ENCODE measurements around the gene TCF25.
A peak's percentile ranks its signal among the peaks of the same experiment; 100 is the strongest.
"Not testable (repeated sequence)": the region's sequence is repeated elsewhere in the genome, so short reads cannot be mapped to it uniquely, and the experiment has no call there.

TCF25 gene

DNA sequence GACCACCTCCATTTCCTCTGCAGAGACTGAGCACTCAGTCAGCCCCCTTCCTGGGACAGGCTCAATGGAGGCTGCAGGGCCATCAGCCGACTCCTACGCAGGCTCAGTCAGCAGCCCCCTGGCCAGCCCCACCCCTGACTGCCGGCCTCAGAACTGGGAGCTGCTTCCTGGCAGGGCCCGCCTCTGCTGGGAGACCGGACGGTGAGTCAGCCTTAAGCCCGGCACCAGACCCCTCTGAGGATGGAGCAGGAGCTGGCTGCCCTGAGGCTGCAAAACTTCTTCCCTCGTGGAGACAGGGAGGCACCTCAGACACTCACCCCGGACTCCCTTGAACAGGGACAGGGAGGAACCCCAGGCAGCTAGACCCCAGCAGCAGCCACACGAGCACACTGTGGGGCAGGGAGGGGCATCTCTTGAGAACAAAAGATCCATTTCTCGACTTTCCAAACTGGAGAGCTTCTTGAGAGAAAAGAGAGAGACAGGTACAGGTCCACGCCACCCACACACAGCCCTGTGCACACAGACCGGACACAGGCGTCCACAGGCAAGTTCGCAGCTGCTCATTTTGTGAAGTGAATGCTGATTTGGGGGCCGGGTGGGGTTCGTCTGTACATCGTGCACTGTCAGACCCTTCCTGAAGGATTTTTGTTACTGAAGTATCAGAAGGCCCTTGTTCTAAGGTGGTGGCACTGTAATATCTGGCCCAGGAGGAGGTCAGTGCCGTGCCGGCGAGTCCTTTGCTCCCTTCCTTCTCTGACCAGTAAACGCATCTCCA is 48.5 kb downstream of the TCF25 start:
- DNase-seq = peak; percentile 25

DNA sequence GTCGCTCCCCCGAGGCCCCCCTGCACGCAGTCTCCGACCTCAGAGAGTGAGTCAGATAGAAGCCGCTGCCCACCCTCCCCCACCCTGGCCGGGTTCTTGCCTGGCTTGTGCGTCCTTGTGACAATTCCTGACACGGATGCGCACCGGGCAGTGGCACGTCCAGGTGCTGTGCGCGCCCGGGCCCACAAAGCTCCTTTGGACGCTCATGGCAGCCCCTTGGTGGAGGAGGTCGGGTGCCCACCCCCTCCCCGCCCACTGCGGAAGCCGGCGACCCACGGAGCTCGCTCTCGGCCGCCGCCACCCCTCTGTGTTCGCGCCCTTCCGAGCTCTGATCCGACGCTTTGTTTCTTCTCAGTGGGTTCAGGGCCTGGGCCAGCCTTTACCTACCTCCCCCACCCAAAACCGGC is 49.1 kb downstream of the TCF25 start:
- peak; percentile 68 for DNase-seq

DNA sequence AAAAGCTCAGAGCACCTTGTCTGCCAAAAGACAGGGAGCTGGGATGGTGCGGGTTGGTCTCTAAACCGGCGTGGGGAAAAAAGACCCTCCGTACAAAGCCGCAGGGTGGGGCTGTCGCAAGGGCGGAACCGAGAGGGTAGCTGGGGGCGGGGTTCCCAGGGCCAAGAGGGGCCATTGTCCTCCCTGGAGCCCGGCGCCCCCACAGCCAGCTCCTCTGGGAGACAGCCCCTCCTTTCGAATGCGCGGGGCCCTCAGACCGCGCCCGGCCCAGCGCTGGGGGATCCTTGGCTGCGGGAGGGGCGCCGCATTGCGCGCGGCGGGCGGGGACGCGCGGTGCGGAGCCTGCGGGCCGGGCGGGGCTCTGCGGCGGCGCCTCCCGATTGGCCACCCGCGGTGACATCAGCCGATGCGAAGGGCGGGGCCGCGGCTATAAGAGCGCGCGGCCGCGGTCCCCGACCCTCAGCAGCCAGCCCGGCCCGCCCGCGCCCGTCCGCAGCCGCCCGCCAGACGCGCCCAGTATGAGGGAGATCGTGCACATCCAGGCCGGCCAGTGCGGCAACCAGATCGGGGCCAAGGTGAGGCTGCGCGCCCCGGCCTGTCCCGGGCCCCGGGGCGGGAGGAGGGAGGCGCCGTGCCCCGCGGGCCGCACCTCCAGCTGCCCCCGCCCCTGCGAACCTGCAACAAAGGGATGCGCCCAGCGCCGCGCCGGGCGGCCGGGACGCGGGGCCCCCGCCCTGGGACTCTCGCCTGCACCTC is 49.7 kb downstream of the TCF25 start, which contains the start of gene TUBB3:
Gene TUBB3, plus strand, starts transcription at position 459 of the 756 bp plus-strand sequence. Its CDS starts 60 bp downstream, at position 519.
- peak; percentile 86 for DNase-seq

DNA sequence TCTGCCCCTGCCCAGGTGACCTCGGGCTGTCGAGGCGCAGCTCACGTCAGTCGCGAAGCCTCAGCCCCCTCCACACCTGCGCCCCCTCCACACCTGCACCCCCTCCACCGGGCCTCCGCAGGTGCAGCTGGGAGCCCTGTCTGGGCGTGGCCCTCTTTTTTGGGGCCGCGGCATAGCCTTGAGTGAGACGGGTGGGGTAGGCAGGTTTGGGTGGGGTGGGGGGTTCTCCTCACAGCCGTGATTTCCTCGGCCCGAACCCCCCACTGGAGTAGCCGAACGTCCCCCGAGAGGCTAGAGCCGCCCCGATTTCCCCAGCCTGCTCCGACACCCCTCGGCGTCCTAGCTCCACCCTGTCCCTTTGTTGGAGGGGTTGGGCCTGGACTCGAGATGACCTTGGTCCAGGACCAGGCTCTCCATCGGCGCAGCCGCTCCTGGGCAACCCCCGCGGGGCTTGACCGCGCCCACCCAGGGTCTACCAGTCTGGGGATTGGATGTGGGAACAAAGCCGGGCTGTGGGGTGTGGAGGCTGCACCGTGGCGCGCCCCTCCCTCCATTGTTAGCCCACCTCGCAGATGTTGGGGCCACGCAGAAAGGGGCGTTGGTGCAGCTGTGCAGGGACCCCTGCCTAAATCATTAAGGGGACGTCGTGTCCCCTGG is 50.4 kb downstream of the TCF25 start:
- peak; percentile 89 for DNase-seq

DNA sequence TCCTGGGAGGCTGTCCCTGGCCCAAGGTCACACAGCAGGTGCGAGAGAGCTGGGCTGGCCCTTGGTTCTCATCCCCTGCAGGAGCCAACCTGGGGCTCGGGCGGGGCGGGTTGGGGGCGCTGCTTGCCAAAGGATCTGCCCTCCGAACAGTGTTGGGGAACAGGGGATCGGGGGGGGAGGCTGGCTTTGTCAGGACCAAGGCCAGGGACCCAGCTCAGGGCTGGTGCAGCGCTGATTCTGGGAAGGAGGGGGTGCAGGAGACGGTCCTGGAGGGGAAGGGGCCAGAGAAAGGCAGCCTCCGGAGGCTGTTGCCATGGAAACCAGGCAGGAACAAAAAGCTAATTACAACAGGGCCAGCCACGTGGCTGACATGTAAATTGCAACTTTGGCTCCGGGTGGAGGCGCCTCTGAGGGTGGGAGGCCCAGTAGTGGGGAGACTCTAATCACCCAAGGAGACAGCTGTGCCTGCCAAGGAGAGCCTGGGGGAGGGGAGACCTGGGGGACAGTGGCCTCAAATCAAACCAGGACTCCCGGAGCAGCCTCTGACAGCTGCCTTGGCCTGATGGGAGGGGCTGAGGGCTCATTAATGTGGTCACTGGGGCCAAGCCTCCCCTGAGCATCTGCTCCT is 51.0 kb downstream of the TCF25 start:
- peak; percentile 83 for DNase-seq

DNA sequence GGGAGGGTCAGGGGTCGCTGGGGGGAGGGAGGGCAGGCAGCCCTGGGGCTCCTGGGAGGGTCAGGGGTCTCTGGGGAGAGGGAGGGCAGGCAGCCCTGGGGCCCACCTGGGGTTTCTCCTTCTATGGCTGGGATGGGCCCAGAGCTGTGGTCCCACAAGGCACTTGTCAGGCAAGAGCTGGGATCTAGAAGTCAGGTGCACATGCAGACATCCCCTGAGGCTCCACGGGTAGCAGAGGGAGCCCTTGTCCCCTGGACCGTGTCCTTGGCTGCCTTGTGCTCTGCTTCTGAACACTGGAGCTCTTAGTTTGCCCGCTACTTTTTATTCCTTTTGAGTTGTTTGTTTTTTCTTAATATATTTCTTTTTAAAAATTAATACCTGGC is 51.5 kb downstream of the TCF25 start:
- no peak for DNase-seq

DNA sequence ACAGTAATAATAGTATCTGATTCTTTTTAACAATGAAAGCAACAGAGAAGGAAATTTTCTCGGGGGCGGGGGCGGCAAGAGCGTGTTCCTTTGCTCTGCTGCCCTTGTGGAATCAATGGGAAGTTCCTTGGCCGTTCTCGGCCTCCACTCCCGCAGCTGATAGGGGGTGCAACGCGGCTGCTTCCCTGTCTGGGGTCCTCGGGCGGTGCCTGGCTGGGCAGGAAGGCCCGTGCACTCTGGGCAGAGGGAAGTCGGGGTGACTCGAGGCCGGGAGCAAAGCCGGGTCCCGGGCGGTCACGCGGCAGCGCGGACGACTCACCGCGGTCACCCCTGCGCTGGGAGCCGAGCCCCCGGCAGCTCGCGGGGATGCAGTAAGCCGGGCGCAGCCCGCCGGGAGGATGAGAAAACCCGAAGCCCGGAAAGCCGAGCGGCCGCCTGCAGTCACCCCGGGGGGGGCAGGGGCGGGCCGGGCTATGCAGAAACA is 52.2 kb downstream of the TCF25 start:
- DNase-seq = peak; percentile 34

DNA sequence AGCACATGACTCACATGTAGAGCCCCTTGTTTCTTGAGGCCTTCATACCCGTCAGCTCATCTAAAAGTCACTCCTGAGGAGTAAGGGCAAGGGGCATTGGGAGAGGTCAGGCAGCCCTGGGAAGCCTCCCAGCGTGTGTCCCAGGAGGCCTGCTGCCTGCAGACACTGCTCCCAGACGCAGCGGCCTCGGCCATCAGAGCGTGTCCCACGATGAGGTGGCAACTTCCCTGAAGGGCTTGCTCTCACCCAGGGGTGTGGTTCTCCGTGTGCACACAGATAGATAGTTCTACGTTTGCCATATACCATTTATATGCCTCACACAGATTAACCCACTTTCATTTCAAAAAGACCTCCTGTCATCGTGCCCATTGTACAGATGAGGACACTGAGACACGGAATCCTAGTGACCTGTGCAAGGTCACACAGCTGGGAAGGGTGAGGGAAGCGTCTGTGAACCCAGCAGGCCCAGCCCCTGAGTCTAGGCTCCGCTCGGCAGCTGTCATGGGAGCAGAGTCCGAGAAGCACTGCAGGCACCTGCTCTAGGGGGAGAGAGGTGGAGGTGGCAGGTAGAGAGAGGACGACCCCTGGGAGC is 58.0 kb downstream of the TCF25 start:
- no peak for DNase-seq

DNA sequence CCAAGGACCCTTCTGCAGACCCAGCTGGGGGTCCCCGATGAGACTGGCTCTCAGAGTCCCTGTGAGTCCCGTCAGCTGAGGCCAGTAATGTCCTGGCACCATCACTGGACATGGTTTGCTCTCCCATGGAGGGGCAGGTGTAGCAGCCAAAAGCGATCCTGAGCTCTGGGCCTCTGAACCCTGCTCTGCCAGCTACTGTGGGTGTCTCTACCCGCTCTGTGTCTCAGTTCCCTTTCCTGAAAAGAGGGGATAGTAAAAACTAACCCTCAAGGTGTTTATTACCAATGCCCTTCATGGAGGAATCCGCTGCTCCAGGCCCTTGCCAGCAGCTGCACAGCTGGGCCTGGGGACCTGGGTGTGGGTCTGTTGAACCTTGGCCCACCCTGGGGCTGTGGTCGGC is 58.6 kb downstream of the TCF25 start:
- DNase-seq = no peak

DNA sequence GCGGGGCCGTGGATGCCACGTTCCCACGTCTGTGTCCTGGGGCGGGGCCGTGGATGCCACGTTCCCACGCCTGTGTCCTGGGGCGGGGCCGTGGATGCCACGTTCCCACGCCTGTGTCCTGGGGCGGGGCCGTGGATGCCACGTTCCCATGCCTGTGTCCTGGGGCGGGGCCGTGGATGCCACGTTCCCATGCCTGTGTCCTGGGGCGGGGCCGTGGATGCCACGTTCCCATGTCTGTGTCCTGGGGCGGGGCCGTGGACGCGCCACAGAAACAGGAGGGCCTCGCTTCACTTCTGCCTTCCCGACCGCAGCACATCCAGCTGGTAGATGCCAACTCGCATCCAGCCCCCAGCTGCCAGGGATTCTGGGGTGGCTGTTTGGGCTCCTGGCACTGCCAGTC is 60.6 kb downstream of the TCF25 start:
- DNase-seq = not testable (repeated sequence)

DNA sequence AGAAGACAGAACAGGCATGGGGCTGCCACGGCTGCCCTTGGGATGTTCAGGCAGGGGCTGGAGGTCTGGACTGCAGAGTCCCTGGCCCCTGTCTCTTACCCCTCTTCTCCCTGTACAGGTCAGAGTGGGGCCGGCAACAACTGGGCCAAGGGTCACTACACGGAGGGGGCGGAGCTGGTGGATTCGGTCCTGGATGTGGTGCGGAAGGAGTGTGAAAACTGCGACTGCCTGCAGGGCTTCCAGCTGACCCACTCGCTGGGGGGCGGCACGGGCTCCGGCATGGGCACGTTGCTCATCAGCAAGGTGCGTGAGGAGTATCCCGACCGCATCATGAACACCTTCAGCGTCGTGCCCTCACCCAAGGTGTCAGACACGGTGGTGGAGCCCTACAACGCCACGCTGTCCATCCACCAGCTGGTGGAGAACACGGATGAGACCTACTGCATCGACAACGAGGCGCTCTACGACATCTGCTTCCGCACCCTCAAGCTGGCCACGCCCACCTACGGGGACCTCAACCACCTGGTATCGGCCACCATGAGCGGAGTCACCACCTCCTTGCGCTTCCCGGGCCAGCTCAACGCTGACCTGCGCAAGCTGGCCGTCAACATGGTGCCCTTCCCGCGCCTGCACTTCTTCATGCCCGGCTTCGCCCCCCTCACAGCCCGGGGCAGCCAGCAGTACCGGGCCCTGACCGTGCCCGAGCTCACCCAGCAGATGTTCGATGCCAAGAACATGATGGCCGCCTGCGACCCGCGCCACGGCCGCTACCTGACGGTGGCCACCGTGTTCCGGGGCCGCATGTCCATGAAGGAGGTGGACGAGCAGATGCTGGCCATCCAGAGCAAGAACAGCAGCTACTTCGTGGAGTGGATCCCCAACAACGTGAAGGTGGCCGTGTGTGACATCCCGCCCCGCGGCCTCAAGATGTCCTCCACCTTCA is 61.5 kb downstream of the TCF25 start:
- DNase-seq = no peak

DNA sequence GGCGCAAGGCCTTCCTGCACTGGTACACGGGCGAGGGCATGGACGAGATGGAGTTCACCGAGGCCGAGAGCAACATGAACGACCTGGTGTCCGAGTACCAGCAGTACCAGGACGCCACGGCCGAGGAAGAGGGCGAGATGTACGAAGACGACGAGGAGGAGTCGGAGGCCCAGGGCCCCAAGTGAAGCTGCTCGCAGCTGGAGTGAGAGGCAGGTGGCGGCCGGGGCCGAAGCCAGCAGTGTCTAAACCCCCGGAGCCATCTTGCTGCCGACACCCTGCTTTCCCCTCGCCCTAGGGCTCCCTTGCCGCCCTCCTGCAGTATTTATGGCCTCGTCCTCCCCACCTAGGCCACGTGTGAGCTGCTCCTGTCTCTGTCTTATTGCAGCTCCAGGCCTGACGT is 62.2 kb downstream of the TCF25 start:
- not testable (repeated sequence) for DNase-seq

DNA sequence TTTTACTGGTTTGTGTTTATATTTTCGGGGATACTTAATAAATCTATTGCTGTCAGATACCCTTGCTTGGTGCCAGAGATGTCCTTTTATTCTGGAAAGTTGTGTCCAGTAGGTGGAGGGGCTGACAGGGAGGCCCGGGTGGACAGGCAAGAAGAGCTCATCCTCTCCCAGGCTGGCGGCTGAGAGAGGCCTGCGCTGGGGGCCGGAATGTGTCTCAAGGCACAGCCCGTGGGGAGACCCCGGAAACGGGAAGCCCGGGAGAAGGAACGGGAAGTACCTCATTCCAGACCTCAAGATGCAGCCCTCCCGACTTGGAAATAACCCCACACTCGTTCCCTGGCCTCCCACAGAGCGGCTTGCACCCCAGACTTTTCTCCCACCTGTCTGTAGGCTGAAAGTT is 62.6 kb downstream of the TCF25 start:
- DNase-seq = no peak

DNA sequence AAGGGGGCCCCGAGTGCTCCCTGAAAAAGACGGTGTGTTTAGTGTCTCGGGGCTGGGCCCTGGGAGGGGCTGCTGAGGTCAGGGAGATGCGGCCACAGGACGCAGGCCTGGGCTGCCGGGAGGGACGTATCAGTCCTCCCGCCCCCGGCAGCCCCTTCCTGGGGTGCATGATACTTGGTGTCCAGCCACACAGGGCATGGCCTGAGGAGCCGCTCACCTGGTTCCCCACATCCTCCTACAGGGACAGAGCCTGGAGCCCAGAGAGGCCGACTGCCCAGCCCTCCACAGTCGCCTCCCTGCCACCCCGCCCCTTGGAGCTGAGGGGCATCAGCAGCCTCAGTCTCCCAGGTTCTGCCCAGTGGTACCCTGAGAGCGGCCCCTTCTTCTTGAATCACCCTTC is 63.1 kb downstream of the TCF25 start:
- DNase-seq = no peak

DNA sequence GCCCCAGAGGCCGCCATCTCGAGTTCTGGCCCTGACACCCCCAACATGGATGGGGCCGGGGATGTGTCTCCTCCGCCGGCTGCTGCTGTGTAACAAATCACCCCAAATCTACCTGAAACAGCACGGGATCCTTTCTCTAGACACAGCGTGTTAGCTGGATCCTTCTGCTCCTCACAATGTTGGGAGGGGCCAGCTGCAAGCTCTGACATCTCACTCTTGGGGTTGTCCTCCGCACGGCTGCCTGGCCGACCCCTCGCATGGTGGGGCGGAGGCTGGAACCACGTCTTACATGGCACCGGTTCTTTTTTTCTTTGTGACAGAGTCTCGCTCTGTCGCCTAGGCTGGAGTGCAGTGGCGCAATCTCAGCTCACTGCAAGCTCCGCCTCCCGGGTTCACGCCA is 63.6 kb downstream of the TCF25 start:
- DNase-seq = no peak

DNA sequence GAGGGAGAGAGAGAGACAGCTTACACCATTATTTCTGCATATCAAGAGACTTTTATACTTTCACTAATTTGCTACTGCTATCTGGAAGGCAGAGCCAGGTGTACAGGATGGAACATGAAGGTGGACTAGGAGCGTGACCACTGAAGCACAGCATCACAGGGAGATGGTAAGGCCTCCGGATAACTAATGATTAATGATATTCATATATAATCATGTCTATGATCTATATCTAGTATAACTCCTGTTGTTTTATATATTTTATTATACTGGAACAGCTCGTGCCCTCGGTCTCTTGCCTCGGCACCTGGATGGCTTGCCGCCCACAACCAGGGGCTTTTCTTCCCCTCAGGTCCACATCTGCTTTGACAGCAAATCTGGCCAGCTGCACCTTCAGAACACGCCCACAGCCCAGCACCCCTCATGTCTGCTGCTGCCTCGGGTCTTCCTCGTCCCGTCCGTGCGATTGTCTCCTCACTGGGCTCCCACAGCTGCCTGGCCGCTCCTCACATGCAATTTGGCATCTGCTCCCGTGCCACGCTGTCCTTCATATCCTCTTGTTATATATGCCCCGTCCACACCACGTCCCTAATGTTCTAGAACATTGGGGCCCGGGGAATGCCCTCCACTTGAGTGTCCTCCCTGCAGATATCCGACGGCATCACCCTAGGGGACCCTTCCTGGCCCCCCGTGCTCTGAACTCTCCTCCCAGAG is 64.9 kb downstream of the TCF25 start:
- no peak for DNase-seq

DNA sequence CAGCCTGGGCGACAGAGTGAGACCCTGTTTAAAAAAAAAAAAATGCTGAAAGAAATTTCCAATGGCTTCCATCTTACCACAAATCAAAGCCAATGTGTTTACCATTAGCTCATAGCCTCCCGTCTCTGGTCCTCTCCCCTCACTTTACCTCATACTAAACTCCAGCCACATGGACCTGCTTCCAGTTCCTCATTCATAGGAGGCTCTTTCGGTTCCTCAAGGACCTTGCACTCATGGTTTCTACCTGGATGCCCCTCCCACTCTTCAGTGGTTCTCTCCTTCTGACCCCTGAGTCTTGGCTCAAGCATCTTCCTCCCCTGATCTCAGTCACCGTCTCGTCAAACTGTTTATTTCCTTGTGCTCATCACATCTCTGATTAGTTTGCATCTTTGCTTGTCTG is 71.4 kb downstream of the TCF25 start:
- DNase-seq = no peak

DNA sequence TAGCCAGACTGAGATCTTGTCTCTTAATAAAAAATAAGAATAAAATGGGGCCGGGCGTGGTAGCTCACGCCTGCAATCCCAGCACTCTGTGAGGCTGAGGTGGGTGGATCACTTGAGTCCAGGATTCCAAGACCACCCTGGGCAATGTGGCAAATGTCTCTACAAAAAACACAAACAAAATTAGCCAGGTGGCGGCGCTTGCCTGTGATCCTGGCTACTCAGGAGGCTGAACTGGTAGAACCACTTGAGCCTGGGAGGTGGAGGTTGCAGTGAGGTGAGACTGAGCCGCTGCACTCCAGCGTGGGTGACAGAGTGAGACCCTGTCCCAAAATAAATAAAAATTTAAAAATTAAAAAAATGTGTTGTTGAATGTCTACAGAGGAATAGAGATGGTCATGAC is 72.3 kb downstream of the TCF25 start:
- DNase-seq = no peak

DNA sequence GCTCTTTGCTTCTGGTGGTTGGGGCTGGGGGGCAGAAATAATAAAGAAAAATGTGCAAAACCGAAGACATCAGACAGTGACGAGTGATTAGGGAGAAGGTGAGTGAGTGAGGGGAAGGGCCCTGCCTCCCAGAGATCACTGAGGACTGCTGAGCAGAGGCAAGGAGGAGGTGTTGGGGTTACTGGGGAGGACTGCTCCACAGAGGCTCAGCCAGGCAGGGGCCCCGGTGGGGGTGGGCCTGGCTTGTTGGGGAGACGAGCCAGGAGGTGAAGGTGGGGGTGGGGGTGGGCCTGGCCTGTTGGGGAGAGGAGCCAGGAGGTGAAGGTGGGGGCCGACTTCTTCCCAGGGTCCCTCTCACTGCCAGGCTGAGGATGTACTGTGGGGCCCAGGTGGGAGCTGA is 73.1 kb downstream of the TCF25 start:
- DNase-seq = no peak

DNA sequence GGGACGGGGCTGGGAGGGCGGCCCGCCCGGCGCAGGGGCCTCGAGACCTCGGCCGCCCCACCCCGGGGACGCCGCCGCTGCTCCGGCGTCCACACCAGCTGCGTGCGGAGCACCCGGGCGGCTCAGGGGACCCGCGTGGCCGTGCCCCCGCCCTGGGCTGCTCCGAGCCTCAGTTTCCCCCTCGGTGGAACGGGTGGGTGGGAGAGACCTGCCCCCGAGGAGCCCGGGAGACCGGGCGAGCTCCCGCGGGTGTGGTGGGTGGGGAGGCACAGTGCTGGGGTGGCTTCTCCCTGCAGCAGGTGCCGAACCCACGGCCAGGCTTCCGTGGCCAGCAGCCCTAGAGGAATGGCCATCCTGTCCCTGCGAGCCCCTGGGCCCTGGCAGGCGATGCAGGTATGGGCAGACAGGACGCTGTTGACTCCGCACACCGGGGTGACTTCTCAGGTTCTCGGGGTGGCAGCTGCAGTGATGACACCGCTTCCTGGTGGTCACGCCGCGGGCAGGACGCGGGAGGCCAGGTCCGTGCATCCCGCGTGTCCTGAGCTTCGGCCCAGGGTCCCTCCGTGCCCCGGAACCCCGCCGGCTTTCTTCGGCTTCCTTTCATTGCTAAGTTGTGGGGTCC is 75.8 kb downstream of the TCF25 start:
- DNase-seq = no peak
